ENCODE data around the gene SULT2B1.

- TF ChIP-seq POLR2A (IDR thresholded peaks at IDR 0.05), result no peak
- no peak for TF ChIP-seq CTCF (IDR thresholded peaks at IDR 0.05)
- no peak for TF ChIP-seq EP300 (IDR thresholded peaks at IDR 0.05)
These were observed 79.3 kb downstream of the SULT2B1 start for GRCh38 chr19:48631225-48631624.
